Measurements from ENCODE around the gene ANKRD2.
A peak's percentile ranks its signal among the peaks of the same experiment; 100 is the strongest.

The ANKRD2 gene

GRCh38 chr10:97583476-97583875 is 10.9 kb downstream of the ANKRD2 start:
- no peak overlapping the region for H3K4me3 ChIP-seq (ENCODE audit: low read length)
- no peak for TF ChIP-seq CTCF (IDR thresholded peaks at IDR 0.05; ENCODE audit: insufficient read depth, low read depth, low read length, missing control alignments)
- no peak for DNase-seq (ENCODE audit: low read depth)

DNA sequence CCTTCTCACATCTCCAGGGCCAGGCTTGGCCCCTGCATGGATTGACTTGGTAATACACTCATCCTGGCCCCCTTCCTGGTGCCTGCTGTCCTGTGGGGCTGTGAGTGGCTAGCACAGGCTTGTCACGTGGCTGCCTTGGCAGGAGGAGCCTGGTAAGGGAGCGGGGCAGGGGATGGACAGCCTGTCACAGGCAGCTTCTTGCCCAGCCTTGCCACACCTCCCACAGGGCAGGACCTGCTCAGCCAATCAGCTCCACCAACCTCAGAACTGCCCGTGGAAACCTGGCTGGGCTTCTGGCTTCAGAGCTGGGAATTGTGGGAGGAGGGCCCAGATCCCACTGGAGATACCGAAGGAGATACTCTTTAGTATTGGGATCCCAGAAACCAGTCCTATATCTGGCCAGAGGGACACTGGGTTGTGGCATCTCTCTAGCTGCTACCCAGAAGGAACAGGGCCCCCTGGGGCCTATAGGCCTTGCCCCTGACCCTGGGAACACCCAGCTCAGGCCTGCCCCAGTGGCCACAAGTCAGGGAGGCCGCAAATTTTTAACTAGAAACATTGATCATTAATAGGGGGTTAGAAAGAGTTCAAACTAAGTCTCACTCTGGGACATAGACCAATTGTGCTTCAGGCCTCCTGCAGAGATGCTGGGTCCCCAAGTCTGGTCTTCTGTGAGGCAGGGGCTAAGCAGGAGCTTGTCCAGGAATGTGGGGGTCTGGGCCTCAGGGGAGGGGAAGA is 11.7 kb downstream of the ANKRD2 start, which contains the start of gene HOGA1:
Gene HOGA1 (plus strand): TSS at position 330 of the 738 bp plus-strand sequence. CDS start 315 bp downstream, at position 645.
- DNase-seq (ENCODE audit: low read depth): peak; percentile 83
- no peak within 1 kb of the TSS for H3K4me3 ChIP-seq (ENCODE audit: low read length)
- TF ChIP-seq CTCF (IDR thresholded peaks at IDR 0.05; ENCODE audit: insufficient read depth, low read depth, low read length, missing control alignments): no peak

- TF ChIP-seq CTCF (IDR thresholded peaks at IDR 0.05; ENCODE audit: insufficient read depth, low read depth, low read length, missing control alignments): no peak
- H3K4me3 ChIP-seq (ENCODE audit: low read length): no peak overlapping the region
- no peak for DNase-seq (ENCODE audit: low read depth)
Measured at GRCh38 chr10:97584798-97585438, 12.3 kb downstream of the ANKRD2 start.

GRCh38 chr10:97585439-97585811 is 12.8 kb downstream of the ANKRD2 start:
- no peak for DNase-seq (ENCODE audit: low read depth)
- TF ChIP-seq CTCF (IDR thresholded peaks at IDR 0.05; ENCODE audit: insufficient read depth, low read depth, low read length, missing control alignments): no peak
- no peak overlapping the region for H3K4me3 ChIP-seq (ENCODE audit: low read length)

- no peak for DNase-seq (ENCODE audit: low read depth)
- TF ChIP-seq CTCF (IDR thresholded peaks at IDR 0.05; ENCODE audit: insufficient read depth, low read depth, low read length, missing control alignments): no peak
- no peak overlapping the region for H3K4me3 ChIP-seq (ENCODE audit: low read length)
Measured at GRCh38 chr10:97587183-97587582, 14.6 kb downstream of the ANKRD2 start.

DNA sequence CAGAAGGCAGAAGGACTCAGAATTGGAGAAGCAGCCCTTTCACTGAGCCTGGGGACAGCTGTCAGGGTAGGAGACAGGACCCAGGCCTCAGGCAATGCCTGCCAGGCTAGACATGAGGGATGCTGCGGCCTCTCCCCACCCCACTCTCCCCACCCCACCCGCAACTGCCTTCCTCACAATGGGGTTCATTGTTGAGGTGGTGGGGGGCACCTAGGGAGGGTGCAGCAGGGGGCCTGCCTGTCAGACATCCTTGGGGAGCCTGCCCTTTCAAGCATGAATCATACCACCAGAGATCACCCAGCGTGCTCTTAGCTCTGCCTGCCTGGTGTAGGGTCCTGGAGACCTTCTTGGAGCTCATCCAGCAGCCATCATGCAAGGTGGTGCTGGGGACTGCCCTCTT is 16.9 kb downstream of the ANKRD2 start, which contains the start of gene C10orf62:
Gene C10orf62 (plus strand): TSS at position 243 of the 400 bp plus-strand sequence. CDS start 177 bp downstream, outside the sequence.
- no peak within 1 kb of the TSS for H3K4me3 ChIP-seq (ENCODE audit: low read length)
- TF ChIP-seq CTCF (IDR thresholded peaks at IDR 0.05; ENCODE audit: insufficient read depth, low read depth, low read length, missing control alignments): no peak
- DNase-seq (ENCODE audit: low read depth): no peak

Measured in epithelial cell of esophagus (primary cell).